Smooth muscle cell (in vitro differentiated cells): ENCODE measurements around the gene FGD3. TPM values are rescaled to one million over a fixed set of nuclear protein-coding genes. Genes with fewer than 3 reads are reported as not detected.

Source experiments
- DNase-seq: peaks from one replicate; lab custom pipeline; 2025; ENCODE audit not compliant: unreplicated experiment; lab: John Stamatoyannopoulos, UW
- H2AFZ ChIP-seq: fragments of 200-600 bp; sonication (generic); 2 replicates; pipeline ENCODE4 v1.6.0; 2016; ENCODE audit warnings: antibody characterized with exemption, low read depth, mild to moderate bottlenecking
- H3F3A ChIP-seq: fragments of 200-600 bp; sonication (generic); 2 replicates; pipeline ENCODE4 v1.6.0; 2017; ENCODE audit warnings: antibody characterized with exemption, low read depth
- H3K27ac ChIP-seq: fragments of 200-600 bp; sonication (generic); 2 replicates; pipeline ENCODE4 v1.5.1; 2016; ENCODE audit warnings: low read depth, mild to moderate bottlenecking
- H3K27me3 ChIP-seq: fragments of 200-600 bp; sonication (generic); 2 replicates; pipeline ENCODE4 v1.6.1; 2016; ENCODE audit warnings: low read depth, mild to moderate bottlenecking
- H3K36me3 ChIP-seq: fragments of 200-600 bp; sonication (generic); 2 replicates; pipeline ENCODE4 v1.5.1; 2016; ENCODE audit warnings: low read depth
- H3K4me1 ChIP-seq: fragments of 200-600 bp; sonication (generic); 2 replicates; pipeline ENCODE4 v1.5.1; 2016; ENCODE audit warnings: low read depth
- H3K4me2 ChIP-seq: fragments of 200-600 bp; sonication (generic); 2 replicates; pipeline ENCODE4 v1.6.0; 2016; ENCODE audit warnings: mild to moderate bottlenecking
- H3K4me3 ChIP-seq: fragments of 200-600 bp; sonication (generic); 2 replicates; pipeline ENCODE4 v1.5.1; 2016; ENCODE audit warnings: mild to moderate bottlenecking
- H3K79me2 ChIP-seq: fragments of 200-600 bp; sonication (generic); 2 replicates; pipeline ENCODE4 v1.6.0; 2016; ENCODE audit warnings: low read depth, mild to moderate bottlenecking
- H3K9ac ChIP-seq: fragments of 200-600 bp; sonication (generic); 2 replicates; pipeline ENCODE4 v1.6.0; 2016; ENCODE audit warnings: low read depth
- H3K9me3 ChIP-seq: fragments of 200-600 bp; sonication (generic); replicated peaks from 2 replicates; pipeline ENCODE4 v1.5.1; 2016; ENCODE audit warnings: low read depth
- H4K20me1 ChIP-seq: fragments of 200-600 bp; sonication (generic); 2 replicates; pipeline ENCODE4 v1.6.0; 2016; ENCODE audit warnings: low read depth
- CTCF ChIP-seq: fragments of 200-600 bp; sonication (generic); IDR thresholded peaks from 2 replicates; pipeline ENCODE4 v1.5.1; 2017; ENCODE audit warnings: borderline replicate concordance, mild to moderate bottlenecking, antibody characterized with exemption; ENCODE audit not compliant: insufficient read depth, poor library complexity, severe bottlenecking
- WGBS: methylation state at CpG from one replicate; pipeline ENCODE4 v1.1.7; 2016; ENCODE audit warnings: low lambda C conversion rate; 5-methylcytosine and 5-hydroxymethylcytosine counted together
- polyA plus RNA-seq: library from polyadenylated mRNA; unstranded; fragments of >200 nt; fragmentation: Nextera tagmentation; extraction: Ambion mirVana; gene quantifications from 2 replicates; pipeline ENCODE4 v1.2.1, GENCODE V29; 2016
- total RNA-seq: library from RNA; depleted of rRNA; stranded (reverse); fragments of >200 nt; gene quantifications from 2 replicates; pipeline ENCODE4 v1.2.3, GENCODE V29; 2014

FGD3 gene
- total and polyA plus RNA-seq, 2 experiments from 2014 or later, result 1.1 to 2.1 TPM

DNA sequence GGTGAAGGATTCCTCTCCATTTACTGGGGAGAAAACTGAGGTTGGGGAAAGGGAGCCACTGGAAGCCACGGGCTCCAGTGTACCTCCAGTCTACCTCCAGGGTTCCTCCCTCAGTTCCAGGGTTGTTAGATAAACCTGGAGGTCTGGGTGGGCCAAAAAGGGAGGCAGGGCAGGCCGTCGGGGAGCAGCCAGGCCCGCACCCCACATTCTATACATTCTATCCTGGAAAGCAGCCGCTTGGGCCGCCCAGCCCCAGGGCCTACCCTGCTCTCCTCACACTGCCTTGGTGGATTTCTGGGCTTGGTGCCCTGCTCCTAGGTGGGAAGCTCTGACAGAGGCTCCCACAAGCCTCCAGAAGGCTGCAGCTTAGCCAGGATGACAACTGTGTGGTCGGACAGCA lies 93.1 kb downstream of the FGD3 start:
- no peak overlapping the region for H2AFZ ChIP-seq
- no peak overlapping the region for H3K27ac ChIP-seq
- no peaks in the 10 kb centered on the region for H4K20me1 ChIP-seq
- DNase-seq, result no peak
- no peaks in the 10 kb centered on the region for H3F3A ChIP-seq
- no peaks in the 10 kb centered on the region for H3K36me3 ChIP-seq
- no peak for TF ChIP-seq CTCF
- no peaks in the 10 kb centered on the region for H3K79me2 ChIP-seq
- H3K4me3 ChIP-seq, result no peak overlapping the region
- no peaks in the 10 kb centered on the region for H3K9me3 ChIP-seq
- H3K9ac ChIP-seq, result no peak overlapping the region
- no peak overlapping the region for H3K4me2 ChIP-seq
- 95% methylated on average over 7 of the region's 7 CpGs for WGBS
- H3K4me1 ChIP-seq, result no peaks in the 10 kb centered on the region
- H3K27me3 ChIP-seq, result no peaks in the 10 kb centered on the region

DNA sequence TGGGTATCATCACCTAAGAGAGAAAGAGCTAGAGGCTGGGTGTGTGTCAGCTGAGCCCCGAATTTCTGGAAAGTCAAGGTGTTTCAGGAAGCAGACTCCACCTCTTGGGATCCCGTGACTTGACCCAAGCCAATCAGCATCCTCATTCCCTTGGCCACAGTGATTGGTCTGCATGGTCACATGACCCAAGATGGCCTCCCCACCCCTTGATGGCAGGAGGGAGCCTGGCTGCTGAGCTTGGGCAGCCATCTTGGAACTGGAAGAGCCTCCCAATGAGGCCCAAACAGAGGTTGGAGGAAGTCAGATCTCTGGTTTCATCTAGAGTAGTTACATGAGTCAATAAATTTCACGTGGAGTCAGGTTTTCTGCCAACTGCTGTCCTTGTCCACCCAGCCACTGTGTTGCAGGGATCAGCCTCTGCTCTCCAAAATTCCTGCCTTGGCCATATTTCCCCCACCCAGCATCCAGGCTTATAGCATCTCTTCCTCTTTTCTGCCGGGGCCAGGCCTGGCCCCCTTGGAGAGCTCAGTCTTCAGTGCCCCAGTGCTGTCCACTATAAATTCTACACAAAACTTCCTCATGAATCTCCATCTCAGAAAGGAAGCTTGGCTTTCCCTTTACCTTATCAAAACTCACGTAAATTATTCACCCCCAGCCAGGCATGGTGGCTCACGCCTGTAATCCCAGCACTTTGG lies 93.9 kb downstream of the FGD3 start:
- Histone ChIP-seq H3K4me1 (no peaks in the 10 kb centered on the region), H3K27me3 (no peaks in the 10 kb centered on the region), H4K20me1 (no peaks in the 10 kb centered on the region), H3K4me3 (no peak overlapping the region), H3K9me3 (no peaks in the 10 kb centered on the region), H3K36me3 (no peaks in the 10 kb centered on the region), H3K27ac (no peak overlapping the region), H3F3A (no peaks in the 10 kb centered on the region), H3K9ac (no peak overlapping the region), H3K79me2 (no peaks in the 10 kb centered on the region), H3K4me2 (no peak overlapping the region), H2AFZ (no peak overlapping the region)
- no peak for TF ChIP-seq CTCF
- 98% methylated on average over 6 of the region's 6 CpGs for WGBS
- DNase-seq, result no peak

DNA sequence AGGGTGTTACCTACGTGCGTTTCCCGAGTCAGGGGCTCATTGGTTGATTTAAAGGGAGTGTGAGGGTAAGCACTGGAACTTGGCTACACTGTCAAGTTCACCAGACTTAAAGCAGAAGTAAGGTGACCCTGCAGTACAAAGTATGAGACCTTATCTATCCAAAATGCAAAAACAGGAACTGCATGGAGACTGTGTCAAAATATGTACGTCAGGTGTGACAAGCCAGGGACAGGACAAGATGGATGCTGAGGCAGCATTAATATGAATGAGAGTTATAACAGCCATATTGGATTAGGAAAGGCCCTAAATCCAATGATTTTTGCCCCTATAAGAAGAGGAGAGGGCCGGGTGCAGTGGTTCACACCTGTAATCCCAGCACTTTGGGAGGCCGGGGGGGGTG lies 95.8 kb downstream of the FGD3 start:
- no peaks in the 10 kb centered on the region for H3K9me3 ChIP-seq
- DNase-seq, result no peak
- H3F3A ChIP-seq, result no peaks in the 10 kb centered on the region
- H3K4me3 ChIP-seq, result no peak overlapping the region
- no peaks in the 10 kb centered on the region for H3K36me3 ChIP-seq
- H3K9ac ChIP-seq, result no peak overlapping the region
- H4K20me1 ChIP-seq, result no peaks in the 10 kb centered on the region
- no peaks in the 10 kb centered on the region for H3K4me1 ChIP-seq
- 94% methylated on average over 6 of the region's 6 CpGs for WGBS
- no peak for TF ChIP-seq CTCF
- H3K79me2 ChIP-seq, result no peaks in the 10 kb centered on the region
- no peak overlapping the region for H3K4me2 ChIP-seq
- H3K27me3 ChIP-seq, result no peaks in the 10 kb centered on the region
- H3K27ac ChIP-seq, result no peak overlapping the region
- H2AFZ ChIP-seq, result no peak overlapping the region

- Histone ChIP-seq H3K27ac (no peak overlapping the region), H3K4me1 (no peaks in the 10 kb centered on the region), H3K4me3 (no peak overlapping the region), H3K27me3 (no peaks in the 10 kb centered on the region), H3K79me2 (no peaks in the 10 kb centered on the region), H3K36me3 (no peaks in the 10 kb centered on the region), H3F3A (no peaks in the 10 kb centered on the region), H3K9me3 (no peaks in the 10 kb centered on the region), H2AFZ (no peak overlapping the region), H3K9ac (no peak overlapping the region), H3K4me2 (no peak overlapping the region), H4K20me1 (no peaks in the 10 kb centered on the region)
- no peak for DNase-seq
- WGBS, result 93% methylated on average over 2 of the region's 2 CpGs
- TF ChIP-seq CTCF, result no peak
Observed at GRCh38 chr9:93045521-93045920, 98.2 kb downstream of the FGD3 start.
